Measurements from ENCODE around the gene FBXO9.

Gene FBXO9

DNA sequence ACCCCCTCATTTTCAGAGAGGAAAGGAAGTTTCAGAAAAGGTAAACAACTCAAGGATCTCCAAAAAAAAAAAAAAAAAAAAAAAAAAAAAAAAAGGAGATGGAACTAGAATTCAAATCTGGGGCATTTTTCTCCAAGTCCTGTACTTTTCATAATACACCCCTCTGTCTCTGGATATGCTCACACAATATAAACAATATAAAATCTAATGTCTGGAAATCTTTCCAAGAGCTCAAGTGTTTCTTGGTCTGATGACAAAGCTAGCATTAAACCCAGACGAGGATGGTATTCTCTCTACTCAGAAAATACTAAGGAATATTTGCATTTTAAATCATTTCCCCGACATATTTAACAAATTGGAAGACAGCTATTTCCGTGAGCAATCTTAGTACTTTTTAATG lies 77.6 kb downstream of the FBXO9 start:
- DNase-seq, result no peak

DNA sequence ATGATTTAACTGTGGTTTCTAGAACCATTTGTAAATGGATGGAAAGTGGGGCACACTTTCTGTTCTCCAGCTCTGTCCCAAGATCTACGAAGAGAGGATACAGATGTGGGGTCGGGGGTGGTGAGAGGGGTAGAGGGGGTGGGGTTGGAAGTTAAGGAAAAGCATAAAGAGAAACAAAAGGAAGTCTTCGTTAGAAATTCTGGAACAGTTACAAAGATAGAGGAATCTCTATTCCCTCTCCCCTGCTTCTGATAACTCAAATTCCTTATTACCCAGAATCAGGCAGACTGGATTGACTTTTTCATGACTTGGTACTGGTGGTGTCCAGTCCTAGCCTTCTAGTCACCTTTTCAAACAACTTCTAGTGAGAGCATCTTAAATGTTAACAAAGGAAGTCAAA lies 78.5 kb downstream of the FBXO9 start:
- DNase-seq, result no peak

DNA sequence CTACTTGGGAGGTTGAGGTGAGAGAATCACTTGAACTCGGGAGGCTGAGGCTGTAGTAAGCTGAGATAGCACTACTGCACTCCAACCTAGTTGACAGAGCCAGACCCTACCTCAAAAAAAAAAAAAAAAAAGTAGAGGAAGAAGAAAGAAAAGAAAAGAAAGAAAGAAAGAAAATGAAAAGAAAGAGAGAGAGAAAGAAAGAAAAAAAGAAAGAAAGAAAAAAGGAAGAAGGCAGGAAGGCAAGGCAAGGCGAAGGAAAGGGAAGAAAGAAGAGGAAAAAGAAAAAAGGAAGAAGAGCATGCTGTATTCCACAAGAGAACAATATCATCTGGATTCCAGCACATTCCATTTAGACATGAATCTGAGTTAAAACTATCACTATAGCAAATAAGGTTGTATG lies 79.6 kb downstream of the FBXO9 start:
- no peak for DNase-seq

DNA sequence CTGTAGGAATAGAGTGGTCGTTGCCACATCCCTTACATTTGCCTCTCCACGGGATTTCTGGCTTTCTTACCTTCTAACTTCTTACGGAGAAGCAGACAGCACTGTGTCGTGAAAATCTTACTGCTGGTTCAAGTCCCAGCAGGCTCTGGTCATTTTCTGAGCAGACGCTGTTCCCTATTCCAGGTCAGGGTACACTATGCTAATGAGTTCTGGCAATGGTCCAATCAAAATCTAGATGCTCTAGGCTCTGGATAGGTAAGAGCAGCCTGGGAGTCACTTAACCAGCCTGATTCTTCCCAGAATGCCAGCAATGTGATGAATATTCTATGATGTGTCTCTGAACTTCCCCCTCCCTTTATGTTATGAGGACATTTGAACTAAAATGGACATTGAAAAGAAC lies 83.5 kb downstream of the FBXO9 start, which contains the start of gene GCM1:
GCM1 (minus strand) TSS at position 158 of the 400 bp plus-strand sequence. CDS start 3,209 bp downstream, outside the sequence.
- DNase-seq, result no peak

Data from NCI-H1930 (cell line).